Measurements from ENCODE around the gene C17orf58.

GRCh38 chr17:67959510-67959909 lies 36.8 kb downstream of the C17orf58 start:
- TF ChIP-seq ELF4 (IDR thresholded peaks at IDR 0.05) (no peak), SP1 (IDR thresholded peaks at IDR 0.05) (no peak), L3MBTL2 (conservative IDR thresholded peaks at IDR 0.05) (no peak), PKNOX1 (IDR thresholded peaks at IDR 0.05) (no peak), FOXK2 (IDR thresholded peaks at IDR 0.05) (no peak), SUZ12 (IDR thresholded peaks at IDR 0.05) (no peak), HDGF (IDR thresholded peaks at IDR 0.05; ENCODE audit: borderline replicate concordance) (no peak), BHLHE40 (IDR thresholded peaks at IDR 0.05; ENCODE audit: borderline replicate concordance) (no peak), ZNF384 (IDR thresholded peaks at IDR 0.05) (no peak), FOXM1 (IDR thresholded peaks at IDR 0.05; ENCODE audit: borderline replicate concordance) (no peak), ARNT (IDR thresholded peaks at IDR 0.05) (no peak), CTBP1 (IDR thresholded peaks at IDR 0.05; ENCODE audit: borderline replicate concordance) (no peak)

All from HEK293T (cell line).